ENCODE measurements around the gene UBXN11. TPM values are rescaled to one million over a fixed set of nuclear protein-coding genes. Genes with fewer than 3 reads are reported as not detected.
A peak's percentile ranks its signal among the peaks of the same experiment; 100 is the strongest.

Gene UBXN11
- total RNA-seq, 4 donors from 2014 or later: 2.7 to 3.8 (median 3.4) TPM

DNA sequence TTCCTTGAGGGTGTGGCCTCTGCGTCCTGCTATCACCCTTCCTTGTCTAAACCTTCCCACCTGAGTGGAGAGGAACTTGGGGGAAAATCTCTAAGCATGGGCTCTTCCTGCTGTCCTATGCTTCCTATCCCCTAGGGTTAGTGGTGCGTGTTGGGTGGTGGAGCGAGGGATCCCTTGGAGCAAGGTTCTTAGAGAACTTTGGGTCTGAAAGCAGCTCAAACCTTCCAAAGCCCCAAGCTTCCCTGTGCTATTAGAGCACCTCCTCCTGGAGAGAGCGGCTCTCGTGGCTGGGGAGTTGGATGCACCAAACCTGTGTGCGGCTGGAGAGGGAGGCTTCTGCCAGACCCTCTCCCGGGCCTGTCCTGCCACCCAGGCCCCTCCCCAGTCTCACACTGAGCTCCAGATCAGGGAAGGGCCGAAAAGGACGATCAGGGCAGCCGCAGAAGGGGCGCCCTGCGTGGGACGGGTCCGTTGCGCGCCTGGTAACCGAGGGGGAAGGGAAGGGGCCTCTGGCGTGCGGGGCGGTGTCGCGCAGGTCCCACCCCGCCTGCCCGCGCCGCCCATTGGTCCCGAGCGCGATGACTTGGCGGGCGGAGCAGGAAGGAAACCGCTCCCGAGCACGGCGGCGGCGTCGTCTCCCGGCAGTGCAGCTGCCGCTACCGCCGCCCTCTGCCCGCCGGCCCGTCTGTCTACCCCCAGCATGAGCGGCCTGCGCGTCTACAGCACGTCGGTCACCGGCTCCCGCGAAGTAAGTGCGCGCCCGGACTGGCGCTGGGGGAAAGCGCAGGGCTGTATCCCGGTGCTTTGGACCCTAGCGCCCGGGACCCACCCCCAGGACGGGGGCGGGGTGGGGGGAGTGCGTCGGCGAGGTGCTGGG, 26.7 kb downstream of the UBXN11 start, which contains the start of gene SH3BGRL3:
Gene SH3BGRL3, plus strand, starts transcription at position 631 of the 877 bp plus-strand sequence. Its CDS starts 70 bp downstream, at position 701.
- H3K9me3 ChIP-seq: no peaks in the 10 kb centered on the region
- peaks cover 54 to 67% of the 10 kb centered on the region in 2 donors for H3K4me1 ChIP-seq
- no peaks in the 10 kb centered on the region for H3K27me3 ChIP-seq
- H3K36me3 ChIP-seq: peaks cover 0 to 26% of the 10 kb centered on the region in 2 donors
- DNase-seq (peak; percentile 78 to 82), ATAC-seq (peak; percentile 27 to 40)
- intact Hi-C loops (cut with DNase I; ENCODE audit: low total_unique reads) (loop anchor here (5.0 kb wide), 1 partner anchor 97 kb away; no protein-coding TSS in a partner anchor), in situ Hi-C loops (cut with MboI; ENCODE audit: low sequenced_read_pairs in 4 of 4) (loop anchor here in 2 of 4 donors (5.0 kb wide), 1 partner anchor 43 kb away; no protein-coding TSS in a partner anchor)
- peak within 1 kb of the TSS; percentile 89 to 98 (median 93) for H3K27ac ChIP-seq
- TF ChIP-seq, protein P1, sequence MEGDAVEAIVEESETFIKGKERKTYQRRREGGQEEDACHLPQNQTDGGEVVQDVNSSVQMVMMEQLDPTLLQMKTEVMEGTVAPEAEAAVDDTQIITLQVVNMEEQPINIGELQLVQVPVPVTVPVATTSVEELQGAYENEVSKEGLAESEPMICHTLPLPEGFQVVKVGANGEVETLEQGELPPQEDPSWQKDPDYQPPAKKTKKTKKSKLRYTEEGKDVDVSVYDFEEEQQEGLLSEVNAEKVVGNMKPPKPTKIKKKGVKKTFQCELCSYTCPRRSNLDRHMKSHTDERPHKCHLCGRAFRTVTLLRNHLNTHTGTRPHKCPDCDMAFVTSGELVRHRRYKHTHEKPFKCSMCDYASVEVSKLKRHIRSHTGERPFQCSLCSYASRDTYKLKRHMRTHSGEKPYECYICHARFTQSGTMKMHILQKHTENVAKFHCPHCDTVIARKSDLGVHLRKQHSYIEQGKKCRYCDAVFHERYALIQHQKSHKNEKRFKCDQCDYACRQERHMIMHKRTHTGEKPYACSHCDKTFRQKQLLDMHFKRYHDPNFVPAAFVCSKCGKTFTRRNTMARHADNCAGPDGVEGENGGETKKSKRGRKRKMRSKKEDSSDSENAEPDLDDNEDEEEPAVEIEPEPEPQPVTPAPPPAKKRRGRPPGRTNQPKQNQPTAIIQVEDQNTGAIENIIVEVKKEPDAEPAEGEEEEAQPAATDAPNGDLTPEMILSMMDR (IDR thresholded peaks at IDR 0.05 in 4 of 5, conservative IDR thresholded peaks at IDR 0.05 in 1 of 5): peak in 3 of 5 experiments; percentile 8 to 27 (median 20)
- TF ChIP-seq POLR2A (IDR thresholded peaks at IDR 0.05): peak; percentile 84 to 90
- H3K4me3 ChIP-seq: peak within 1 kb of the TSS; percentile 75 to 84 (median 78)

DNA sequence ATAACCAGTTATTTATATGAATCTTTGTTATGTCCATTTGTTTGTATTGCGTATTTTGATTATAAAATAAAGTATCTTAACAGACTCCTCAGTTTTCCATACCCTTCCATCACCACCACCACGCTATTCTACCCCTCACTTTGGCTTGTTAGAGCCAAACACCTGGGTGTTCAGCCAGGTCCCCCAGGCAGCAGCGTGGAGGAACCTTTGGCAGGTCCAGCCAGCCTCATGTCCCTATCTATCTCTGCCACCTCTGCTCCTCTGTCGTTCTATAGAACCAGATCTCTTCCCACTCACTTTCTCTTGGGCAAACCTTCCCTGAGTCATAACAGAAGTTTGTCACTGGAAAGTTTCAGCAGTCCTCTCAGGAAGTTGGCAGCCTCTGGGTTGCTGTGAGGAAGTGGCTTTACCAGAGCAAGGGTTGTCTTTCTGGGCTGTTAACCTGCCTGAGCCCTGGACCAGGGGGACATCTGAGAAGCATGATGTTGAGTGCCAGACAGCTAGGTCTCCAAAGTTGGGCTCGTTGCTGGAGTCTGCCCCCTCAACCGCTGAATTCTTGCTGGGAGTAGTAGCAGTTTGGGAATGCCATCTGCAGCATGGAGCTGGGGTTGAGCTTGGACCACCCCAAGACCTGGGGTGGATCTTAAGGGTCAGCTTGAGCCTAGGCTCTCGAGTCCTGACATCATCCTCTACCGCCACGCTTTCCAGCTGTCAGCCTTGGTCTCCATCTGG, 27.5 kb downstream of the UBXN11 start:
- Histone ChIP-seq H3K4me3 (peak overlapping the region; percentile 75 to 84 (median 78)), H3K9me3 (no peaks in the 10 kb centered on the region), H3K27me3 (no peaks in the 10 kb centered on the region), H3K4me1 (peaks cover 49 to 67% of the 10 kb centered on the region in 2 donors), H3K36me3 (peaks cover 0 to 26% of the 10 kb centered on the region in 2 donors), H3K27ac (peak overlapping the region; percentile 89 to 98 (median 93))
- TF ChIP-seq POLR2A (IDR thresholded peaks at IDR 0.05): peak; percentile 45 to 52
- TF ChIP-seq, protein P1 (IDR thresholded peaks at IDR 0.05 in 4 of 5, conservative IDR thresholded peaks at IDR 0.05 in 1 of 5): no peak
- in situ Hi-C loops (cut with MboI; ENCODE audit: low sequenced_read_pairs in 4 of 4): loop anchor here in 2 of 4 donors (5.0 kb wide), 1 partner anchor 43 kb away; no protein-coding TSS in a partner anchor
- intact Hi-C loops (cut with DNase I; ENCODE audit: low total_unique reads): loop anchor here (5.0 kb wide), 1 partner anchor 97 kb away; no protein-coding TSS in a partner anchor
- DNase-seq (peak in 1 of 2 donors; percentile 75), ATAC-seq (peak; percentile 32 to 35)

DNA sequence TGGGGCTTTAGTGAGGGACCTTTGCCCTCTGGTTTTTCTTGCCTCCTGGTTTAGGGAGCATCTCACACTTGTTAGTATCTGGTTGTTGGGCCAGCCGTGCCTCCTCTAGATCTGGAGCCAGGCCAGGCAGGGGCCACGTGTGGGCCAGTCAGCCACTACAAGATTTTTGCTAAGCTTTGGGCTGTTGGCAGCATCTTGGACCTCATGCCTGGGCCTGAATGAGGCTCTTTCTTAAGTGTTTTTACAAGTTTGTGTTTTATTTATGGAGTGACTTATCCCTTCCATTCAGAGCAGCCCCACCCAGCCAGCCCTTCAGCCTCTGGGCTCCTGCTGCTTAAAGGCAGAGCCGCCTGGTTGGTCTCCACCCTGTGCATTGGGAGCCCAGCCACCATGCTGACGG, 28.1 kb downstream of the UBXN11 start:
- DNase-seq: peak in 1 of 2 donors; percentile 46
- H3K27ac ChIP-seq: peak overlapping the region; percentile 89 to 98 (median 93)
- H3K4me1 ChIP-seq: peaks cover 49 to 67% of the 10 kb centered on the region in 2 donors
- H3K27me3 ChIP-seq: no peaks in the 10 kb centered on the region
- no peak for TF ChIP-seq POLR2A (IDR thresholded peaks at IDR 0.05)
- TF ChIP-seq, protein P1 (IDR thresholded peaks at IDR 0.05 in 4 of 5, conservative IDR thresholded peaks at IDR 0.05 in 1 of 5): no peak
- peaks cover 0 to 26% of the 10 kb centered on the region in 2 donors for H3K36me3 ChIP-seq
- H3K4me3 ChIP-seq: no peak overlapping the region
- in situ Hi-C loops (cut with MboI; ENCODE audit: low sequenced_read_pairs in 4 of 4): loop anchor here in 2 of 4 donors (5.0 kb wide), 1 partner anchor 44 kb away; no protein-coding TSS in a partner anchor
- ATAC-seq: no peak
- no peaks in the 10 kb centered on the region for H3K9me3 ChIP-seq
- intact Hi-C loops (cut with DNase I; ENCODE audit: low total_unique reads): loop anchor here (5.0 kb wide), 1 partner anchor 96 kb away; no protein-coding TSS in a partner anchor

DNA sequence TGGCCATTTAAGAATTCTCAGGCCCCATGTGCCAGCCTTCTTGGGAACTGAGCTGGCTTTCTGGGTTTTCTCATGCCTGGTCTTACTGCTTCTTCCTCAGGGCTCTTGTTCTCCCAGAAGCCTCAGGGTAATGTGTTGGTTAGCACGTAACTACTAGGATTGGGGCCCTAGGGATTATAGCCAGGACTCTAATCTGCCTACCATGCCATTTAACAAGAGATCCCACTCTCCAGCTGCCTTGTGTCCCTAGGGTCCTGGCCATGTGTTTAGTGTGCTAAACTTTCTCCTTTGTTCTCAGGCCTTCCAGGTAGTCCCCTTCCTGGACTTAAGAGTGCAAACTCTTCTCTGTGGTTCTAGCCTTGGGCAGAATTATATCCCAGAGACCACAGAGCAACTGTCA, 28.7 kb downstream of the UBXN11 start:
- Histone ChIP-seq H3K4me3 (no peak overlapping the region), H3K4me1 (peaks cover 49 to 67% of the 10 kb centered on the region in 2 donors), H3K9me3 (no peaks in the 10 kb centered on the region), H3K27ac (peak overlapping the region; percentile 89 to 98 (median 93)), H3K36me3 (peaks cover 0 to 26% of the 10 kb centered on the region in 2 donors), H3K27me3 (no peaks in the 10 kb centered on the region)
- TF ChIP-seq POLR2A (IDR thresholded peaks at IDR 0.05): no peak
- TF ChIP-seq, protein P1 (IDR thresholded peaks at IDR 0.05 in 4 of 5, conservative IDR thresholded peaks at IDR 0.05 in 1 of 5): no peak
- in situ Hi-C loops (cut with MboI; ENCODE audit: low sequenced_read_pairs in 4 of 4): loop anchor here in 2 of 4 donors (5.0 kb wide), 1 partner anchor 45 kb away; no protein-coding TSS in a partner anchor
- ATAC-seq (no peak), DNase-seq (no peak)
- intact Hi-C loops (cut with DNase I; ENCODE audit: low total_unique reads): loop anchor here (5.0 kb wide), 1 partner anchor 95 kb away; no protein-coding TSS in a partner anchor
